HG03135 (cell line): ENCODE results near the gene AOPEP.

ENCODE experiments used
- ATAC-seq: cut with Tn5 transposase; IDR thresholded peaks from one replicate; pipeline ENCODE4 v1.9.1; 2021; ENCODE audit warnings: mild to moderate bottlenecking, moderate library complexity; ENCODE audit not compliant: unreplicated experiment

AOPEP gene

DNA sequence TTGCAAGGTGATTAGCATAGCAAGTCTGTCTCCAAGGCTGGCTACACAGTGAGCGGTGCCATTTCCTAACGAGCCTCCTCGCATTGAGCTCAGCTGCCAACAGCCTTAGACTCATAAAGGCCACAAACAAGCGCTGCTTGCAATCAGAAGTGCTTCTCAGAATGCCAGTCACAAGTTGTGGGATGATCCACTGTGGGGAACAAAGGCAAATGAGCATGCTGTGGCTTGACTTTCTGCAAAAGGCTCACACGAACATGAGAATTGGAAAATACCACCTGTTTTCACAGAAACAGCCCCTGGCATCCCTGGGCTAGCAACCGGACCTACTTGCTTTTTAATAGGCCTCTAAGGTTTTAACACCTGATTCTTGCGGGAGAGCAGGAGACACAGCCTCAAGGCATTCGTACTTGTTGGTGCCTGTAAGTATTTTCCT, 375.5 kb downstream of the AOPEP start:
- no peak for ATAC-seq

- no peak for ATAC-seq
Measured at GRCh38 chr9:95102572-95102971, 376.1 kb downstream of the AOPEP start.

- no peak for ATAC-seq
Measured at GRCh38 chr9:95103281-95103771, 376.8 kb downstream of the AOPEP start.

DNA sequence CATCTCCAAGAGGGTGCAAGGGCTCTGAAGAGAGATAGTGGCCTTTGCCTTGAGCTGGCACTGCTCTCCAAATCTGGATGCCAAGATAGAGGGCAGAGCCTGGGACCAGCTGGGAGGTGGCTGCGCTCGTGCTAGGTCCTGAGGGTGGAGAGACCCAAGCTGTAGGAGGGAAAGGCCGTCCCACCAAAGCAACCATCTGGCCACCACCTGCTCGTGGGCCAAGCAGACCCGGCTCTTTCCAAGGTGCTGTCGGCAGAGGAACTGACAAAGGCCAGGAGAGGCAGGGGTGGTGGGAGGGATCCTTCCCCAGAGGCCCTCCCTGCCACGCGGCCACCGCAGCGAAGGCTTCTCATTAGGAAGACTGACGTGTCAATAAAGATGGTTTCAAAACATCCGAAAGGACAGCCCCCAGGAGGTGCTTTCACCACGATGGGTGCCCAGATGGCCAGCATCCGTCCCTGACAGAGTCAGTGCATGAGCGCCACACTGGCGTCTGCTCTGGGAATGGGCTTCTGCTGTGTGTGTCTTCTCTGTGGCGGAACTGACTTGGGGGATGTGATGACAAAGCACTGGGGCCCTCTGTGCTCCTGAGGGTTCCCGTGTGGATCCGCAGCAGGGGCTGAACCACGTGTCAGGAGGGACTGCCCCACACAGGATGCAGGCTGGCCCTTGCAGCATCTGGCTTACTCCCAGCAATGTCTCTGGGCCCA, 377.5 kb downstream of the AOPEP start:
- ATAC-seq: no peak

- no peak for ATAC-seq
Measured at GRCh38 chr9:95104581-95104960, 378.1 kb downstream of the AOPEP start.

DNA sequence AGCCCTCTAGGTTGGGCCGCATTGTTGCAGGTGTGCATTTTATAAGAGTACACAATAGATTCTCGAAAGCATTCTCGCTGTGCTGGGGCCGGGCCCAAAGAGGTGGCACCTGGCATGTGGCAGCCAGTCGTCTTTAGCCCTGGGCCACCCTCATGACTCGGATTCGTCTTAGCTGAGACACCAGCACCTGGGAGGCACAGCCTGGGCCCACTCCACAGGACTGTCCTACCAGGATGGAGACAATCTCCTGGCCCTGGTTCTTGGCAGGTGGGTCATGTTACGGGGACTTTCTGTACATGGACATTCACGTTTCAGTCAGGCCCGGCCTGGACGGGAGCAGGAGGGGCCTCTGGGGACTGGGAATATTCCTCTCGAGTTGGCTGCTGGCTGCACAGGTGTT, 378.5 kb downstream of the AOPEP start:
- ATAC-seq: no peak

DNA sequence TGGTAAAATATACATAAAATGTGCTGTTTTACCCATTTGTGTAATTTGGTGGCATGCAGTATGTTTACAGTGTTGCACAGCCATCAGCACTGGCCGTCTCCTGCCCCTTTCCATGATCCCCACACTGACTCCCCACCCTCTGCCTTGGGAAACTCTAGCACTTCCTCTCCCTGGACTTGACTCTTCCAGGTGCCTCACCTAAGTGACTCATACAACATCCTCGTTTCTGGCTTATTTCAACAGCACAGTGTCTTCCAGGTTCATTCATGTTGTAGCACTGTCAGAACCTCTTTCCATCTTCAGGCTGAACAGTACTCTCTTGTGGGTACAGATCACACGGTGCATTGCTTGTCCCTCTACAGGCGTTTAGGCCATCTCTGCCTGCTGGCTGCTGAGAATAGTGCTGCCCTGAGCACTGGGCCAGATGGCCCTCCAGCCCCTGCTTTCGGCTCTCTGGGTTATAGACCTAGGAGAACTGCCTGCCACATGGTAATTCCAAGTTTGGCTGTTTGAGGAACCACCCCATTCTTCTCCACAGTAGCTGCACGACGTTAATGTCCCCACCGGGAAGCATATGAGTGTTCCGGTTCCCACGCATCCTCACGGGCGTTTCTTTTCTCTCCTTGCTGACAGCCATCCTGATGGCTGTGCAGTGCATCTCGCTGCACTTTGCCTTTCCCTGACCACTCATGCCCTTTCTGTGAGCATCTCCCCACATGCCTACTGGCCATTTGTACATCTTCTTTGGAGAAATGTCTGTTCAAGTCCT, 379.2 kb downstream of the AOPEP start:
- ATAC-seq: no peak

- no peak for ATAC-seq
Measured at GRCh38 chr9:95107001-95107749, 380.7 kb downstream of the AOPEP start.

DNA sequence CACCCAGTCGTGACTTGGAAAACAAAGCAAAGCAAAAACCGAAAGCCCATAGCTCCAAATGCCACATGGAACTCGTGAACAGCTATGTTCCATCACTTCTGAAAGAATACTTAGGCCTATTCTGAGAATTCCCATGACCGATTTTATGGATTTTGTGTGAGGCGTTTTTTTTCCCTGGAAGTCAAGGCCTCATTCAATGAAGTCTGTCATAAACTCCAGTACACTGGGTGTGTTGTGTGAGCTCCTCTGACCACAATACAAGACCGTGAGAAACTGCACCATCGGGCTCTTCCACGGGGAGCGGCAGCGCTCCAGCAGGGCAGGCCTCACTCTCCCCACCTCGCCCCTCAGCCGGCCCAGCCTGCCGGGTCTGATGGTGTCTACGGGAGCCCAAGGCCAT, 381.5 kb downstream of the AOPEP start:
- no peak for ATAC-seq

- no peak for ATAC-seq
Measured at GRCh38 chr9:95108777-95109176, 382.3 kb downstream of the AOPEP start.

DNA sequence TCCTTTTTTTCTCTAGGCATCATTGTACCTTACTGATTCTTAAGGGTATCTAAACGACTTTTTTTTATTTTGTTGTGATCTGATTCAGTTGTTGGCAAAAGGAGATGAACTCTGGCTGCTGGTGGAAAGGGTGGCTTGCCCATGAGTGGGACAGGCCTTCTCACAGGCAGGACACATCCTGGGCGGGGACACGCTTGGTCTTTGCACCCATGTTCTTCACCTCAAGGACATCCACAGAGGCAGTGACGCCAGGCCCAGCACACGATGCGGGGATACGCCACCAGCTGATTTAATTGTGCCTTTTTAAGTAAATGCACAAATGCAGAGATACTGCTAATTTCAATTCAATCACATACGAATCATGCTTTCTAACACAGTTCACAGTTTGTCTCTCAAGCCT, 383.0 kb downstream of the AOPEP start:
- ATAC-seq: no peak

DNA sequence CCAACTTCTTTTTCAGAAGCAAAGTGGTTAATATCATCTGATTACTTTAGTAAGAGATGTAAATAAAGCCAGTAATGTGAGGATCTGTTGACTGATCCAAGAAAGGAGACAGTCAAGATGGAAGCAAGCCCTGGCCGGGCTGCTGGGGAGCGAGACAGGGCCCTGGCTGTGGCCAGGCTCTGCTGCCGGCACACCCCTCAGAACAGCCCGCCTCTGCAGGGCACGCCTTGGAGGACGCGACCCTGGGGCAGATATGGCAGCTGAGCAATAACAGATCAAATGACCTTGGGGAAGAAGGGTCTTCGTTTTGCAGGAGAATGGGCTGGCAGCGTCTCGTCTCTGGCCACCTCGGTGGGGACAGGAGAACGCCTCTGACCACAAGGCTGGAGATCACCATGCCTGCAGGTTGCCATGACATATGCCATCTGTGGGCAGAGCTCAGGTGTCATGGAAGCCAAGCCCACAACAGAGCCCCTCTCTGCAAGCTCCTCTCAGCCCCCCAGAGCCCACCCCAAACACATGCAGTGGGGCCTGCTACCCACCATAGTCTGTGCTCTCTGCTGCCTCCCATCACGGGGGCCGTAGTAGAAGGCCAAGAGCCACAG, 384.5 kb downstream of the AOPEP start:
- no peak for ATAC-seq

- ATAC-seq: no peak
Measured at GRCh38 chr9:95111716-95112115, 385.2 kb downstream of the AOPEP start.

GRCh38 chr9:95112436-95113280, 386.2 kb downstream of the AOPEP start:
- no peak for ATAC-seq

- ATAC-seq: no peak
Measured at GRCh38 chr9:95115104-95115503, 388.6 kb downstream of the AOPEP start.

DNA sequence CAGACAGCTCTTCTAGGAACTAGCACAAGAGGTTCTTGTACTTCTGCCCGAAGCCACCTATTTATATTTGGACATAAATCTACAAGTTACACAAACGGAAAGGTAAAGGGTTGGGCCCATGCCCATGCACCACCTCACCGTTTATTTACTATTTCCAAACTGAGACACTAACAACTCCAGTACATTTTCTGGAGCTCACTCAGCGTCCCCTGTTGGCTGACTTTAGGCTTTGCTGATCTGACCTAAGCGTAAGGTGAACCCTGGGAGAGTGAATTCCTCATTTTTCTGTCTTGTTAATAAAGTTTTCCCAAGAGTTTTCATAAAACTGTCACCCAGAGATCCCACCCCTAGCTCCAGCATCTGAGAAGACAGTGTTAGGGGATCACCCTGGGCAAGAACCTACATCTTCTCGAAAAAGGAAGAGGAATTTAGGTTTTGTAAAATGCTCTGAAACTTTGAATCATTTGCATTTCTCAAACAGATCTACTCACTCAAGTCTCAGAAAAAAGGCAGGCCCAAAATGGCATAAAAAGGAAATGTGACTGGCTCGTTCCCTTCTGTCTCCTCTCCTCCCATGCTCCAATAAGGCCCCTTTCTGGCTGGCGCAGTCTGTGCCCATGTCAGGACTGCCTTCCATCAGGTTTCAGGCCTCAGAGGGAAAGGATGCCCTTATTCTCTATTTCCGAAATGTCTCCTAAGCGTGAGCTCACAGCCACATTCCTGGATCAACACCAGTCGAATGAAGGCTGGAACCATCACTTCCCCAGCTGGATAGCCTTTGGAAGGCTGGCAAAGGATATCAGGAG, 389.7 kb downstream of the AOPEP start:
- no peak for ATAC-seq

GRCh38 chr9:95116808-95117204, 390.3 kb downstream of the AOPEP start:
- ATAC-seq: no peak

GRCh38 chr9:95118596-95118995, 392.1 kb downstream of the AOPEP start:
- no peak for ATAC-seq

DNA sequence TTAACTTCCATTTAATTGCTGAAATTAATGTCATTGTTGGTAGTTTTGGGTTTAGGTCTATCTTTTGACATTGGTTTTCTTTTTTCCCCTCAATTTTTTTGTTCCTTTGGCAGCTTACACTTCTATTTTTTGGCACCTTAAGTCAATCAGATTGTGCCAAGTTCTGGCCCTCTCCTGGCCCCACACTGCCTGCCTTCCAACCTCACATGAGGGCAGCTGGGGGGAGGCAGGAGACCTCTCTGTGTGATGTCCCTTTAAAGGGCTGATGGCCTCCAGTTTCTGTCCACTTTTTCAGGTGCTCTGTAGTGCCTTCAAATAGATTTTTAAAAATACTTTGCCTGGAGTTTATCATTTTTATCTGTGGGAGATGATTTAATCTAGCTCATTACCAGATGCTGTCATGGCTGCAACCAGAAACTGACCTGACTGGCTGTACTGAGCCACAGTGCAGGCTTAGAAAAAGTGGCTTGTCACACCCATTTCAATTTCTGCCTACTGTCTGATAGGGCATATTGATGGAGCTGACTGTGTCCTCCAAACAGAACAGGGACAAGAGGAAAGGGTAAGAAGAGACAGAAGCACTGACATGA, 394.4 kb downstream of the AOPEP start:
- no peak for ATAC-seq
